ENCODE measurements around the gene ANO4.
"Not testable (repeated sequence)": the region's sequence is repeated elsewhere in the genome, so short reads cannot be mapped to it uniquely, and the experiment has no call there.

The ANO4 gene

GRCh38 chr12:101110866-101111265, 316.3 kb downstream of the ANO4 start:
- DNase-seq, result no peak

DNA sequence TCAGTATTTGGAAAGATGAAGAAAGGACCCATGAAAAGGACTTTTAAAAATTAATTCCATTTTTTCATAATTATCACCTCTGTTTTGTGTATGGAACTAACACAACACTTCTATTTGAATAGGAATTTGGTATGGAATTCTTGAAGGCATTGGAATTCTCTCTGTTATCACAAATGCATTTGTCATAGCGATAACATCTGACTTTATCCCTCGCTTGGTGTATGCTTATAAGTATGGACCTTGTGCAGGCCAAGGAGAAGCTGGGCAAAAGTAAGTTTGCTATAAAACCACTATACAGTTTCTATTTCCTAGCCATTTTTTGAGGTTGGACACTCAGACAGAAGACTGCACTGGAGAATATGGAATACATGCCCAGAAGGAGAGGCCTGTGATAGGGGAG, 316.9 kb downstream of the ANO4 start:
- DNase-seq, result no peak

DNA sequence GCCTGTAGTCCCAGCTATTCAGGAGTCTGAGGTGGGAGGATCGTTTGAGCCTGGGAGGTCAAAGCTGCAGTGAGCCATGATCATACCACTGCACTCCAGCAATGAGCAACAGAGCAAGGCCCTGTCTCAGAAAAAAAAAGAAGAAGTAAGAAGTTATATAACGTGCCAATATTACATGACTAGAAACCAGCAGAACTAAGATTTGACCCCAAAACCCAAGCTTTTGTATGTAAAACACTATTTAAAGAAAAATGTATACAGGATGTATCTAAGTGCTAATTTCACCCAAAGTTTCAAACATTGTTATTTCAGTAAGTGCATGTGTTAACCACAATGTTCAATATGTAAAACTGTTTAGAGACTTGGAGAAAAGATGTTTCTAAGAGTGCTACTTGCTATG, 320.8 kb downstream of the ANO4 start:
- DNase-seq, result no peak

DNA sequence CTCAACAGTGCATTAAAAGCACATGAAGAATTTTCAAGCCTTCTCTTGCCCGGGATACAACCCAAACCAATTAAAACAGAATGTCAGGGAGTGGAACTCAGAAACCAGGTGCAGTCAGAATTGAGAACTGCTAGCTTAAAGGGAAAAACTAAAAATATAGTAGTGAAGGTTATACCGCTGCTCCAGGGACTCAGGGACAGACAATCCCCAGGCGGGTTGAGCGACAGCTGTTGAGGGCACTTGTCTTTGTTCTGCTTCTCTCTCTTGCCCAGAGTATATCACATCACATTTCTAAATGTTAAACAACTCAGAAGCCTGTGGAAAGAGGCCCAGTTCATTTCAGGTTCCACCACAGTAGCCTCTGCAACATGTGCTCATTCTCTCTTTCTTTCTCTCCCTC, 322.3 kb downstream of the ANO4 start:
- no peak for DNase-seq

GRCh38 chr12:101117842-101118241, 323.3 kb downstream of the ANO4 start:
- DNase-seq, result no peak

- no peak for DNase-seq
These were observed 333.1 kb downstream of the ANO4 start for GRCh38 chr12:101127521-101128219.

DNA sequence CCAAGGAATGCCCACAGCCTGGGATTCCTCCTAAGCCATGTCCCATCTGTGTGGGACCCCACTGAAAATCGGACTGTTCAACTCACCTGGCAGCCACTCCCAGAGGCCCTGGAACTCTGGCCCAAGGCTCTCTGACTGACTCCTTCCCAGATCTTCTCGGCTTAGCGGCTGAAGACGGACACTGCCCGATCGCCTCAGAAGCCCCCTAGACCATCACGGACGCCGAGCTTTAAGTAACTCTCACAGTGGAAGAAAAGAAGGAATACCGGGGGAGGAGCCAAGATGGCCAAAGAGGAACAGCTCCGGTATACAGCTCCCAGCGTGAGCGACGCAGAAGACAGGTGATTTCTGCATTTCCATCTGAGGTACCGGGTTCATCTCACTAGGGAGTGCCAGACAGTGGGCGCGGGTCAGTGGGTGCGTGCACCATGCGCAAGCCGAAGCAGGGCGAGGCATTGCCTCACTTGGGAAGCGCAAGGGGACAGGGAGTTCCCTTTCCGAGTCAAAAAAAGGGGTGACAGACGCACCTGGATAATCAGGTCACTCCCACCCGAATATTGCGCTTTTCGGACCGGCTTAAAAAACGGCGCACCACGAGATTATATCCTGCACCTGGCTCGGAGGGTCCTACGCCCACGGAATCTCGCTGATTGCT, 351.3 kb downstream of the ANO4 start:
- not testable (repeated sequence) for DNase-seq

GRCh38 chr12:101165319-101165718, 370.7 kb downstream of the ANO4 start:
- DNase-seq, result no peak

DNA sequence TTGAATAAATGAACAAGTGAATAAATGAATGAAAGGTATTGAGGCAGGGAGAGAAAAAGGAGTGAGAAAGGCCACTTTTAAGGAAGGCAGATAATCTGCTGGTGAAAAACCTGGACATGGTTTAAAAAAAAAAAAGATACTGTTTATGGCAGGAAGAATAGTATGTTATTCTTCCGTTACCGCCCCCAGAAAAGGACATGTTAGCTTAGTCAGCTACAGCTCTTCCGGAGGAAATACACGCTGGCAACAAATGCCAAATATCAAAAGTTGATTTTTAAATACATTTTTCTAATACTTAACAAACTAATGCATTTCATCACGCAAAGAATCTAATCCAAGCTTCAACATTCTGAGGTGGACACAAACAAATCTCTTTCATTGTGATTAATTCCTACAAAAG, 372.3 kb downstream of the ANO4 start:
- no peak for DNase-seq

- DNase-seq, result no peak
These were observed 373.4 kb downstream of the ANO4 start for GRCh38 chr12:101168001-101168400.

- no peak for DNase-seq
These were observed 377.7 kb downstream of the ANO4 start for GRCh38 chr12:101172316-101172715.

DNA sequence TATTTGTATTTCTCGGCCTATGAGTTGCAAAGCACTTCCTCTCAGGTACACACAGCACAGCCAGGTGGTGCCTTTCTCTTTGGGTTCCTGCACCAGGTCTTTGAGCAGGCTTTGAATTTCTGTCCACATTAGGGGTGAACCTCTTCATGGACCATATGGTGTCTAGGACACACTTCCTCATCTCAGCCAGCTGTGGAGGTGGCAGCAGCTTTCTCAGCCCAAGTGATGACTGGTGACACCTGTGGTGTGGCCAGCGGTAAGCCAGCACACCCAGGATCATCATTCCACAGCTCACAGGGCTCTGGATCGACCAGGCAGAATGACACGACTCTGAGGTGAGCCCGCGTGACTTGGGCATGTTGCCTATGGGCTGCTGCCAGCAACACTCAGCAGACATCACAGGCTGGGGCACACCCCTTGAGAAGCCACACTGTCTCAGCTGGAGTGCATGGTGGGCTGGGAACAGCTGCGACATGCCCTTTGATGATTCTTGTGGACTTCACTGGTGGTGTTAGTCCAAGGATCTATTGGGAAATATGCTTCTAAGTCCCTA, 378.7 kb downstream of the ANO4 start:
- no peak for DNase-seq

GRCh38 chr12:101174541-101174940, 380.0 kb downstream of the ANO4 start:
- DNase-seq, result no peak

Data from stimulated activated CD4-positive, alpha-beta T cell treated with anti-CD3 and anti-CD28 coated beads, Interleukin-15, amount 100 ng/mL, for 24 hours (primary cell).